Calu3 (cell line): ENCODE results near the gene CUBN. TPM values are rescaled to one million over a fixed set of nuclear protein-coding genes. Genes with fewer than 3 reads are reported as not detected.
A peak's percentile ranks its signal among the peaks of the same experiment; 100 is the strongest.

ENCODE experiments used
- BruUV-seq: library from RNA; stranded (reverse); fragments of 400-500 nt; replicated peaks from 2 replicates; lab custom pipeline; 2021; lab: Mats Ljungman, UMichigan
- CTCF ChIA-PET: fragments of 300-600 bp; sonication (Branson Sonifier 250); formaldehyde crosslinking; loops from one replicate; lab custom pipeline; 2022; ENCODE audit warnings: antibody characterized with exemption; lab: Charles Lee
- DNase-seq: peaks from one replicate; pipeline ENCODE4 v3.0.0; 2022
- H3K27ac Mint-ChIP-seq: one replicate; pipeline ENCODE4 v1.8.0; 2022; ENCODE audit warnings: mixed read lengths; ENCODE audit not compliant: unreplicated experiment
- H3K27me3 Mint-ChIP-seq: one replicate; pipeline ENCODE4 v1.8.0; 2022; ENCODE audit warnings: mixed read lengths; ENCODE audit not compliant: unreplicated experiment
- H3K36me3 Mint-ChIP-seq: one replicate; pipeline ENCODE4 v1.8.0; 2022; ENCODE audit warnings: mild to moderate bottlenecking, moderate library complexity, mixed read lengths; ENCODE audit not compliant: insufficient read depth, unreplicated experiment
- H3K4me1 Mint-ChIP-seq: one replicate; pipeline ENCODE4 v1.8.0; 2022; ENCODE audit warnings: mild to moderate bottlenecking, low read depth, mixed read lengths; ENCODE audit not compliant: unreplicated experiment
- H3K4me3 Mint-ChIP-seq: one replicate; pipeline ENCODE4 v1.8.0; 2022; ENCODE audit warnings: mild to moderate bottlenecking, low read depth, moderate library complexity, mixed read lengths; ENCODE audit not compliant: unreplicated experiment
- H3K9me3 Mint-ChIP-seq: one replicate; pipeline ENCODE4 v1.8.0; 2022; ENCODE audit warnings: low read depth, mixed read lengths; ENCODE audit not compliant: unreplicated experiment
- intact Hi-C: fragments of 100-400 bp; cut with micrococcal nuclease; formaldehyde crosslinking; loops from one replicate; pipeline ENCODE4 v1.10.0; 2022; ENCODE audit not compliant: unreplicated experiment
- total RNA-seq: library from RNA; stranded (reverse); gene quantifications from 2 replicates; pipeline ENCODE4 v1.2.3, GENCODE V29; 2022
- TF ChIP-seq, protein P1 (sequence below): fragments of 200-600 bp; IDR thresholded peaks from one replicate; pipeline ENCODE4 v1.8.0; 2022; ENCODE audit warnings: antibody characterized with exemption; ENCODE audit not compliant: unreplicated experiment

The CUBN gene
- total RNA-seq, 1 experiment from 2014 or later = 0.92 TPM

- no peaks in the 10 kb centered on the region for H3K27me3 Mint-ChIP-seq
- no peaks in the 10 kb centered on the region for H3K9me3 Mint-ChIP-seq
- no TSS peak for BruUV-seq
- no peak overlapping the region for H3K4me3 Mint-ChIP-seq
- peak overlapping the region; percentile 86 for H3K27ac Mint-ChIP-seq
- intact Hi-C loops = loop anchor here (5.0 kb wide), 4 partner anchors 97 to 202 kb away; no protein-coding TSS in a partner anchor
- CTCF ChIA-PET = interaction anchor here (0.6 kb wide), 1 partner anchor 68 kb away, joined by 3 read pairs; no protein-coding TSS in a partner anchor
- peaks cover 77% of the 10 kb centered on the region for H3K4me1 Mint-ChIP-seq
- peaks cover 9% of the 10 kb centered on the region for H3K36me3 Mint-ChIP-seq
- DNase-seq = no peak
- TF ChIP-seq, protein P1, sequence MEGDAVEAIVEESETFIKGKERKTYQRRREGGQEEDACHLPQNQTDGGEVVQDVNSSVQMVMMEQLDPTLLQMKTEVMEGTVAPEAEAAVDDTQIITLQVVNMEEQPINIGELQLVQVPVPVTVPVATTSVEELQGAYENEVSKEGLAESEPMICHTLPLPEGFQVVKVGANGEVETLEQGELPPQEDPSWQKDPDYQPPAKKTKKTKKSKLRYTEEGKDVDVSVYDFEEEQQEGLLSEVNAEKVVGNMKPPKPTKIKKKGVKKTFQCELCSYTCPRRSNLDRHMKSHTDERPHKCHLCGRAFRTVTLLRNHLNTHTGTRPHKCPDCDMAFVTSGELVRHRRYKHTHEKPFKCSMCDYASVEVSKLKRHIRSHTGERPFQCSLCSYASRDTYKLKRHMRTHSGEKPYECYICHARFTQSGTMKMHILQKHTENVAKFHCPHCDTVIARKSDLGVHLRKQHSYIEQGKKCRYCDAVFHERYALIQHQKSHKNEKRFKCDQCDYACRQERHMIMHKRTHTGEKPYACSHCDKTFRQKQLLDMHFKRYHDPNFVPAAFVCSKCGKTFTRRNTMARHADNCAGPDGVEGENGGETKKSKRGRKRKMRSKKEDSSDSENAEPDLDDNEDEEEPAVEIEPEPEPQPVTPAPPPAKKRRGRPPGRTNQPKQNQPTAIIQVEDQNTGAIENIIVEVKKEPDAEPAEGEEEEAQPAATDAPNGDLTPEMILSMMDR = no peak
Observed at GRCh38 chr10:17064435-17064834, 65.2 kb downstream of the CUBN start.

DNA sequence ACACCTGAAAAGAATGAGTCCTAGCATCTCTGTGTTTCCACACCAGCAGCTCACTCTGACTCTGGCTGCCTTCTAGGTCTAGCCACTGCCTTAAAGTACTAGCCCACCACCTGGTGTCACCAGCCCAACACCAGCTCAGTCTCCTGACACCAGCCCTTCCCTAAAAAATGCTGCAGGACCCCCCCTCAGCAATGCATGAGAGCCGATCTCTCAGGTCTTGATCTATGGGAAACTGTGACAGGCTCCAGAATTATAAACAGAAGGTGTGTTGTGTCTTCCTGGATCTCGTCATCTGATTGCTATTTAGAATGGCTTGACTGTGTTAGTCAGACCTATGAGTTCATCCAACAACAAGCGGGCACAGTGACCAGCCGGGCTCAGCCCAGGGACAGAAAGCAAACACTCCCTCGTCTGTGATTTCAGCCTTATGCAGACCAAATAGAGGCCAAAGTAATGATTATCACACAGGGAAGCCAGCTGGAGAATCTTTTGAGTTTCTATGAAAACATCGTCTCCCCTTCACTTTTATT lies 66.6 kb downstream of the CUBN start:
- BruUV-seq = no TSS peak
- peaks cover 9% of the 10 kb centered on the region for H3K36me3 Mint-ChIP-seq
- TF ChIP-seq, protein P1 = no peak
- CTCF ChIA-PET = interaction anchor here (0.5 kb wide), 1 partner anchor 70 kb away, joined by 3 read pairs; no protein-coding TSS in a partner anchor
- DNase-seq = peak; percentile 82
- no peaks in the 10 kb centered on the region for H3K27me3 Mint-ChIP-seq
- H3K4me1 Mint-ChIP-seq = peaks cover 84% of the 10 kb centered on the region
- peak overlapping the region; percentile 86 for H3K27ac Mint-ChIP-seq
- H3K9me3 Mint-ChIP-seq = no peaks in the 10 kb centered on the region
- intact Hi-C loops = loop anchor here (1.0 to 5.0 kb wide), 6 partner anchors 52 to 201 kb away; no protein-coding TSS in a partner anchor
- H3K4me3 Mint-ChIP-seq = peak overlapping the region; percentile 54

DNA sequence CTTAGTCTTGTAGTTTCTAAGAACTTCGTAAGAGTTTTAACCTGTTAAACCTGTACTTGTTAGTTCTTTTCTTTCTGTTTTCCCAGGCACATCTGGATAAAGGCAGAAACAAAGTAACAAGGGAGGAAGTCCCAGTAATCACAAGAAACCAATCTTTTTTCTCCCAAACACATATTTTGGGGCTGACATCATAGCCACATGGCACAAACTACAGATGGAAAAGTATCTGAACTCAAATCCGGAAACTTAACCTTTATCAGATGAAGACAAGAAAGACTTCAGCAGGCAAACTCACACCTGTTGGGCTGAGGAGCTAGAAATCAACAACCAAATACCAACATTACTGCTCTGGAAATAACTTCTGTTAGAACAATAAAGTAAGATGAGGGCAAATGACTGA lies 67.1 kb downstream of the CUBN start:
- H3K27ac Mint-ChIP-seq = peak overlapping the region; percentile 86
- intact Hi-C loops = loop anchor here (2.0 to 5.0 kb wide), 5 partner anchors 95 to 200 kb away; no protein-coding TSS in a partner anchor

GRCh38 chr10:17062009-17062408 lies 67.6 kb downstream of the CUBN start:
- intact Hi-C loops = loop anchor here (2.0 to 5.0 kb wide), 5 partner anchors 95 to 200 kb away; no protein-coding TSS in a partner anchor
- H3K4me1 Mint-ChIP-seq = peaks cover 74% of the 10 kb centered on the region
- no peaks in the 10 kb centered on the region for H3K27me3 Mint-ChIP-seq
- DNase-seq = no peak
- H3K36me3 Mint-ChIP-seq = peaks cover 9% of the 10 kb centered on the region
- TF ChIP-seq, protein P1 = no peak
- H3K9me3 Mint-ChIP-seq = no peaks in the 10 kb centered on the region
- CTCF ChIA-PET = no interaction called here
- H3K27ac Mint-ChIP-seq = peak overlapping the region; percentile 86
- no TSS peak for BruUV-seq
- peak overlapping the region; percentile 54 for H3K4me3 Mint-ChIP-seq

More for the DNA sequence above, 67.1 kb downstream of the CUBN start:
- CTCF ChIA-PET = no interaction called here
- H3K36me3 Mint-ChIP-seq = peaks cover 9% of the 10 kb centered on the region
- peak overlapping the region; percentile 54 for H3K4me3 Mint-ChIP-seq
- no peaks in the 10 kb centered on the region for H3K9me3 Mint-ChIP-seq
- DNase-seq = peak; percentile 30
- H3K4me1 Mint-ChIP-seq = peaks cover 79% of the 10 kb centered on the region
- BruUV-seq = TSS peak; percentile 88
- H3K27me3 Mint-ChIP-seq = no peaks in the 10 kb centered on the region
- TF ChIP-seq, protein P1 = no peak
